ENCODE measurements around the gene BORCS8.
"Not testable (repeated sequence)": the region's sequence is repeated elsewhere in the genome, so short reads cannot be mapped to it uniquely, and the experiment has no call there.

Gene BORCS8

DNA sequence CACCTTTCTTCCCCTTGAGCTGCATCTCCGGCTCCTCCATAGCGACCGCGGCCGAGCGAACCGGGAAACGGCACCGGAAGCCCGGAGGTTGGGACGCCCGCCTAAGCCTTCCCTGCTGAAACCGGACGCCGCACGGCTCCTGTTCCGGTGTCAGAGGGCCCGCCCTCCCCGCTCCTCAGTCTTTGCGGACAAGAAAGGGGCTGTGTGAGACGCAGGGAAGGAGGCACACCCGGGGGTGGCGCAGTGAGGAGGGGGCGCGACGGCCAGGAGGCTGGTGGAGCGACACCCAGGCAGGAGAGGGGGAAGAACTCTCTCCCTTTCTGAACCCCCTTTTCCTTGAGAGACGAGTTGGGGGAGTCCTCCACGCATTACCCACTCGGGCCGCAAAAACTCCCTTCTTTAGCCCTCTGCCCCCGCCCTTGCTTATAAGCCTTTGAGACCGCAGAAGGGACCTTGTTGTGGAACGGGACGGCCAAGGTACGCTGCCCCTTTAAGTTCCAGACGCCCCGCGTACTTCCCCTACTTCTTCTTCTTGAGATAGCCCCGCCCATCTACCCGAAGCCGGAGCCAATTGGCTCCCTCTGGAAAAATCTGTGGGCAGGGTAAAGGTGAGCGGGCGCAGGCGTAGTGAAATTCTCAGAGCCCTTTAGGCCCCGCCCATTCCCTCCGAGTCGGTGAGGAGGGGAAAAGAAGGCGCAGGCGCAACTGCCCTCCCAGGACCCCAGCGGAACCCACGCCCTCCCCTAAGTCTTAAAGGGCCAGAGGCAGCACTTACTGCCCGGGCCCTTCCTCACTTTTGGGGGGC lies at the start of gene BORCS8, which contains the start of gene RFXANK:
BORCS8 (minus strand) TSS at position 75 of the 805 bp plus-strand sequence; CDS start at position 40, 35 bp downstream.
RFXANK (plus strand) TSS at position 181 of the 805 bp plus-strand sequence. CDS start 1,689 bp downstream, outside the sequence.
- DNase-seq: peak; percentile 93

DNA sequence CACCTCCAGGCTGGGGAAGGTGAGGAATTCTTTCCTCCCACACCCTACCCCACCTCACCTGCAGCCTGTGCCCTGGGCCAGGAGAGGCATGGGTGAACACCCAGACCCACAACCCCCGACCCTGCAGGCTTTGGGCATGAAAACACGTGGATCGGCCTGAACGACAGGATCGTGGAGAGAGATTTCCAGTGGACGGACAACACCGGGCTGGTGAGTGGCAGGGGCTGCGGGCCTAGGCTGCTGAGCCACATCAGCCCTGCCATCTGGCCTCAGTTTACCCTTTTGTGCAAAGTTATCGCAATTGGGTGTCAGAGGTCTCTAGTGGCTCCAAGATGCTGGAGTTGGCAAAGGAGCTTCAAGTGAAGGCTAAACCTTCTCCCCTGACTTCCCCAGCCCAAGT lies 48.5 kb upstream of the BORCS8 start:
- no peak for DNase-seq

DNA sequence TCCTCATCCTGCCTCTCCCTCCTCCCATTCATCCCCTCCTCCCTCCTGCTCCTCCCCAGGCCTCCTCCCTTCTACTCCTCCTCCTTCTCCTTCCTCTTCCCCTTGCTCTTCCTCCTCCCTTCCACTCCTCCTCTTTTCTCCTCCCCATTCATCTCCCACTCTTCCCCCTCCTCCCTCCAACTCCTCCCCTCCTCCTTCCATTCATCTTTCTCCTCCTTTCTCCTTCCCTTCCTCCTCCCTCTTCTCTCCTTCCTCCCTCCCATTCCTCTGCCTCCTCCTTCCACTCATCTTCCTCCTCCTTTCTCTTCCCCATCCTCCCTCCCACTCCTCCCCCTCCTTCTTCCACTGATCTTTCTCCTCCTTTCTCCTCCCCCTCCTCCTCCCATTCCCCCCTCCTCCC lies 47.7 kb upstream of the BORCS8 start:
- DNase-seq: no peak

DNA sequence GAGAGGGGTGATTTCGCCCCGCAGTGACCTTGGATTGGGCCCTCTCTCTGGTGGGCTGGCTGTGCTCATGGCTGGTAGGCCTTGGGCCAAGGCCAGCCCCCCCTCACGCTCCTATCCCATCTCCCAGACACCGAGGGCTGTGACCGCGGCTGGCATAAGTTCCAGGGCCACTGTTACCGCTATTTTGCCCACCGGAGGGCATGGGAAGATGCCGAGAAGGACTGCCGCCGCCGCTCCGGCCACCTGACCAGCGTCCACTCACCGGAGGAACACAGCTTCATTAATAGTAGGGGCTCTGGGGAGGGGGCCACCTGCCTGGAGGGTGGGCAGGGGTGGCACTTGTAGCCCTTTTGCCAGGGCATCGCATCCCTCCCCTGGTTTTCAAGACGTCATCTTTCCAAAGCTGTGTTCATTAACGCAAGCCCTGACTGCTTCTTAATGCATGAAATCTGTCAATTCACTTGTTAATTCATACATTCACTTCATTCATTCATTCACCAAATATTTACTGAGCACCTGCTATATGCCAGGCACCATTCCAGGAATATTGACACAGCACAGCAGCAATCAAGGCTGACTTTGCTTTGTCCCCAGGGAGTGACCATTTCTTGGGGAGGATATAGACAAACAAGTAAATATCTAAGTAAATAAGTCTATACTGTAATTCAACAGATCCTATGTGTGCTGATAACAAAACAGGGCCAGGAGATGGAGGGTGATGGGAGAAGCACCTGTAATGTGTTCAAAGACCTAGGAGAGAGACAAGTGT lies 46.4 kb upstream of the BORCS8 start:
- DNase-seq: no peak

DNA sequence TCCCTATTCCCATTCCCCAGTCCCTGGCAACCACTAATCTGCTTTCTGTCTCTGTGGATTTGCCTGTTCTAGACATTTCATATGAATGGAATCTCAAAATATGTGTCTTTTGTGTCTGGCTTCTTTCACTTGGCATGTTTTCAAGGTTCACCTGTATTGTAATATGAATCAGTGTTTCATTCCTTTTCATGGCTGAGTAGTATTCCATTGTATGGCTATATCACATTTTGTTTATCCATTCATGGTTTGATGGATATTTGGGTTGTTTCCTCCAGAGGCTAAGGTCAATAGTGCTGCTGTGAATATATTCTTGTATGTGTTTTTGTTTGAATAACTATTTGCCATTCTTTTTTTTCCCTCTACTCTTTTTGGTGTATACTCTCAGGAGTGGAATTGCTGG lies 44.2 kb upstream of the BORCS8 start:
- DNase-seq: no peak

DNA sequence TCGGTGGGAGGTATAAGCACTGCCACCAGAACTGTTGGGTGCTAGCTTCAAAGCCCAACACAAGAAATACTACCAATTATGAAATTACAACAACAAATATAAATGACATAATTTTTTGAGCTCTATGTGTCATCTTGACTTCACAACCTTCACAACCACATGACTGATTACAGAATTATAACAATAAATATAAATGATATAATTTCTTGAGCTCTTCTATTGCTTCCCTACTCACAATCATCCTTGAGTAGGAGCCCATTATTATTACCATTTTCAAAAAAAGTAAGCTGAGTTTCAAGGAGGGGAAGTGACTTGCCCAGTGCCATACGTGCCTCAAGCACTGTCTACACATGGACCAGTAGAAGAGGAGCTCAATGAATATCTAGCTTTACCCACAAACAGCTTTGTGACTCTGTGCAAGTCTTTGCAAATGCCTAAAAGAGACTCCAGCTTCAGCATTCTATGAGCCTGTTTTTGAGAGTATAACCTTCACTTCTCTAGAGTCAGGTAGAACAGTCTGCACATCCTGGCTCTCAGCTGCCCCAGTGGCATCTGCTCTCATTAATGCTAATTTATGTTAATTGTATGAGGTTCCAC lies 42.4 kb upstream of the BORCS8 start:
- DNase-seq: no peak

DNA sequence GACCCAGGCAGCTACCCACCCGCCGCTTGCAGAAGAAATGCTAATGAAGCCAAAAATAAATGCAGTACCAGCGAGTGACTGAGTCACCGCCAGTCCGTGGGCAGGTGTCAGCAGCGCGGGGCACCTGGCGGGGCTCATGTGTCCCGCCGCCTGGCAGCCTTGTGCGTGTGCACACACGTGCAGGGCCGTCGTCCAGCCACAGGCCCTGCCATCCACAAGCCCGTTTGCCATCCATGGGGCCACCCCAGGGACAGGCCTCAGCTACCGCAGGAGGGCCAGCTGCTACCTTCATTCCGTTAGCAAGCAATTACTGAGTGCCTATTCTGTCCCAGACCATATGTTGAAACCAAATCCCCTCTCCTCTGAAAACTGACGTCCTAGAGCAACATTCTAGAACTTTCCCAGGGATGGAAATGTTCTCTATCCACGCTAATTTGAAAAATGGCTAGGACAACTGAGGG lies 40.3 kb upstream of the BORCS8 start:
- DNase-seq: no peak

DNA sequence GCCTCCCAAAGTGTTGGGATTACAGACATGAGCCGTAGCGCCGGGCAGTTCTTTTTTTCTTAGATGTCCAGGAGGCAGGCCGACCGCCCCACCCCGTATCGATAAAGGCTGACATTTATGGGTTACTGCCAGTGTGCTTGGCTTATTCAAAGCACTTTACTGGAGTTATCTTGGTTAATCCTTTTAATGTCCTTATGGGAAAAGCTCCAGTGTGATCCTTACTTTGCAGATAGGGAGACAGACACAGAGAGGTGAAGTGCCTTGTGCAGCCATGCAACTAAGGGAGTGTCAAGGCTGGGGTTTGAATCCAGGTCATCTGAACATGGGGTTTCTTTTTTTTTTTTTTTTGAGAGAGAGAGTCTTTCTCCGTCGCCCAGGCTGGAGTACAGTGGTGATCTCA lies 39.0 kb upstream of the BORCS8 start:
- DNase-seq: no peak

DNA sequence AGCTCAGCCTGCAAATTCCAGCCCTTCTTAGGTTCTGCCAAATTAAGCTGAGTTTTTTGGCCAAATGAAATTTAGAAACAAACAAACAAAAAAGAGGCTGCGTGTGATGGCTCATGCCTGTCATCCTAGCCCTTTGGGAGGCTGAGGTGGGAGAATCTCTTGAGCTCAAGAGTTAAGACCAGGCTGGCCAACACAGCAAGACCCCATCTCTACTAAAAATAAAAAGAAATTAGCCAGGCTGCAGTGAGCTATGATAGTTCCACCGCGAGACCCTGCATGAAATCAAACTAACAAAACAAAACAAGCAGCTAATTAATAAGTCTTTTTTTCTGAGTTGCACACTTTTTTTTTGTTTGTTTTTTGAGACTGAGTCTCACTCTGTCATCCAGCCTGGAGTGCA lies 37.7 kb upstream of the BORCS8 start:
- DNase-seq: no peak

DNA sequence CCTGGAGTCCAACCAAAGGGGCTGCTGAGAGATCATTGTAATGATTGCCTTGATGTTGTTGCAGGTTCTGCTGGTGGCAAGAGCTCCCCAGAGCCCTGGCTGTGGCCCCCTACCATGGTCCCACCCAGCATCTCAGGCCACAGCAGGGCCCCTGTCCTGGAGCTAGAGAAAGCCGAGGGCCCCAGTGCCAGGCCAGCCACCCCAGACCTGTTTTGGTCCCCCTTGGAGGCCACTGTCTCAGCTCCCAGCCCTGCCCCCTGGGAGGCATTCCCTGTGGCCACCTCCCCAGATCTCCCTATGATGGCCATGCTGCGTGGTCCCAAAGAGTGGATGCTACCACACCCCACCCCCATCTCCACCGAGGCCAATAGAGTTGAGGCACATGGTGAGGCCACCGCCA lies 35.3 kb upstream of the BORCS8 start:
- DNase-seq: no peak

DNA sequence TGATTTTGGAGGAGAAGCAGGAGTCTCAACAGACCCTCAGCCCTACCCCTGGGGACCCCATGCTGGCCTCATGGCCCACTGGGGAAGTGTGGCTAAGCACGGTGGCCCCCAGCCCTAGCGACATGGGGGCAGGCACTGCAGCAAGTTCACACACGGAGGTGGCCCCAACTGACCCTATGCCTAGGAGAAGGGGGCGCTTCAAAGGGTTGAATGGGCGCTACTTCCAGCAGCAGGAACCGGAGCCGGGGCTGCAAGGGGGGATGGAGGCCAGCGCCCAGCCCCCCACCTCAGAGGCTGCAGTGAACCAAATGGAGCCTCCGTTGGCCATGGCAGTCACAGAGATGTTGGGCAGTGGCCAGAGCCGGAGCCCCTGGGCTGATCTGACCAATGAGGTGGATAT lies 34.7 kb upstream of the BORCS8 start:
- no peak for DNase-seq

DNA sequence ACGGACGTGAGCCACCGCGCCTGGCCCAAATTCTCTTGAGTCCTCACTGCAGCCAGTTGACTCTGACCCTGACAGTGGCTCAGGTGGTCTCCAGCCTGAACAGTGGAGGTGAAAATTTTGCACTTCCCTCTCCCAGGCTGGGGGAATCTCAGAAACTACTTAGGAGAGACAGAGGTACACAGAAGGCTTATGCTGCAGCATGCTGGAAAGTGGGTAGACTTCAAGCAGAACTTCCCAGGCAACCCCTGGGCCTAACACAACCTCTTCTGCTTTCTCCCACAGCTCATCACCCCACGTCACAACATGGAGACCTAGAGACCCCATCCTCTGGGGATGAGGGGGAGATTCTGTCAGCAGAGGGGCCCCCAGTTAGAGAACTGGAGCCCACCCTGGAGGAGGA lies 34.3 kb upstream of the BORCS8 start:
- DNase-seq: no peak

DNA sequence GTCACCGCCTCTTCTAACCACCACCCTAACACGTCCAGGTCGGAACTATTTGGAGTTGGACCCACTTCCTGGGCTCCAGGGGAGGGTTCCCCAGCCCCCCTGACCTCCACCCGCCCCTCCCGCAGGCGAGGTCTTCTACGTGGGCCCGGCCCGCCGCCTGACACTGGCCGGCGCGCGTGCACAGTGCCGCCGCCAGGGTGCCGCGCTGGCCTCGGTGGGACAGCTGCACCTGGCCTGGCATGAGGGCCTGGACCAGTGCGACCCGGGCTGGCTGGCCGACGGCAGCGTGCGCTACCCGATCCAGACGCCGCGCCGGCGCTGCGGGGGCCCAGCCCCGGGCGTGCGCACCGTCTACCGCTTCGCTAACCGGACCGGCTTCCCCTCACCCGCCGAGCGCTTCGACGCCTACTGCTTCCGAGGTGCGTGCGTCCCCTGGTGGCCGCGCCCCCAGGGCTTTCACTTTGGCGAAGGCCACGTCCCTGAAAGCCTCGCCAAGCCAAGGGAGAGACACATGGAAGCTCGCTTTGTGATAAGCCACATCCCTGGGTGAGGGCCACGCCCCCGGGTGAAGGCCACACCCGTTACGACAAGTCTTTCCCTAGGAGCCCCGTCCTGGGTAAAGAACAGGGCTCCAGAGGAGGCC lies 33.0 kb upstream of the BORCS8 start:
- DNase-seq: peak; percentile 14

DNA sequence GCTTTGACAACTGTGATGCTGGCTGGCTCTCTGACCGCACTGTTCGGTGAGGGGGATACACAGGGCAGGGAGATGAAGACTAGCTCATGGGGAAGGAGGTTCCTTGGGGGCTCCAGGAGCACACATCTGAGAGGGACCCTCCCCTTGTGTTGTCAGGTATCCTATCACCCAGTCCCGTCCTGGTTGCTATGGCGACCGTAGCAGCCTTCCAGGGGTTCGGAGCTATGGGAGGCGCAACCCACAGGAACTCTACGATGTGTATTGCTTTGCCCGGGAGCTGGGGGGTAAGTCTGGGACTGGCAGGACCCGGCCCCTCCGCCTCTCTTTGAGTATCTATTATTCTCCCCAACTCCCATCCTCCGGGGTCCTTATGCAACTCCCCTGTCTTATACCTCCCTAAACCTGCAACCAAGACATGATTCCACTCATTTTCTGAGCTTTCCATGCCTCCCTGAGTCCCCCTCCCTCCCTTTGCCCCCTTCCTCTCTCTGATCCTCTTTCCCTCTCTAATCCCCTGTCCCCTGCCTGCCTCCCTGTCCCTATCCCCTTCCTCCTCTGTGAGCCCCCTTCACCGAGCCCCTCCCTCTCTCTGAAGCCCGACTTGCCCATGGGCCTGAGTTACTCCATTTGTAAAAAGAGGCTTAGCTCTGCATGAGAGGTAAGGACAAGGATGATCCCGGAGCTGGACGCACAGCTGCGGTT lies 32.3 kb upstream of the BORCS8 start:
- no peak for DNase-seq

DNA sequence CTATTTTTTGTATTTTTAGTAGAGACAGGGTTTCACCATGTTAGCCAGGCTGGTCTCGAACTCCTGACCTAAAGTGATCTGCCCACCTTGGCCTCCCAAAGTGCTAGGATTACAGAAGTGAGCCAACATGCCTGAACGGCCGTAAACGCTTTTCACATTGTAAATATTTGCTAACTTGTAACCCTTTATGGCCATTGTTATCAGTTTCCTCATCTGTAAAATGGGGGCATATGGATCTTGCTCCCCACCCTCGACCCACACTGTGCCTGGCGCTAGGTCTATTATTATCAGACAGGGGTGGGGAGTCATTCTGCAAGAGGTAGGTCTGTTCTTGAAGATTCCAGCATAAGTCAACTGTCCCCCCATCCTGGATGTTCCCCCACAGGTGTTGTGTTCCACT lies 31.7 kb upstream of the BORCS8 start:
- DNase-seq: no peak

DNA sequence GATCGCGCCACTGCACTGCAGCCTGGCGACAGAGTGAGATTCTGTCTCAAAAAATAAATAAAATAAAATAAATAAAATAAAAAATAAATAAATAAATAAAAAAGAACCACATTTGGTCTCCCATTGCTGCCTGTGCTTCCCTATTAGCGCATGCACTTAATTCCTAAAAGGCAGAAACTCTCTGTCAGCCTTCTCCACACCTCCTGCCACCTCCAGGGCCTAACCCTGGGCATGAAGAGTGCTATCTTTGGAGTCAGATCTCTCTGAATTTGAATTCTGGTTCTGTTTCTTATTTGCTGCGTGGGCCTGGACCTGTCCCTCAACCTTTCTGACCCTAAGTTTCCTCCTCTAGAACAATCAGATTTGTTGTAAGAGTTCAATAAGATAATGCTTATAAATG lies 31.1 kb upstream of the BORCS8 start:
- DNase-seq: no peak

DNA sequence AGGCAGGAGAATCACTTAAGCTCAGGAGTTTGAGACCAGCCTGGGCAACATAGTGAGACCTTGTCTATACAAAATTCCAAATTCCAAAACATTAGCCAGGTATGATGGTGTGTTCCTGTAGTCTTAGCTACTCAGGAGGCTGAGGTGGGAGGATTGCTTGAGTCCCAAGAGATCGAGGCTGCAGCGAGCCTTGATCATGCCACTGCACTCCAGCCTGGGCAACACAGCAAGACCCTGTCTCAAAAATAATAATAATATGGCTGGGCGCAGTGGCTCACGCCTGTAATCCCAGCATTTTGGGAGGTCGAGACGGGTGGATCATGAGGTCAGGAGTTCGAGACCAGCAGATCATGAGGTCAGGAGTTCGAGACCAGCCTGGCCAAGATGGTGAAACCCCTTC lies 29.0 kb upstream of the BORCS8 start:
- not testable (repeated sequence) for DNase-seq

DNA sequence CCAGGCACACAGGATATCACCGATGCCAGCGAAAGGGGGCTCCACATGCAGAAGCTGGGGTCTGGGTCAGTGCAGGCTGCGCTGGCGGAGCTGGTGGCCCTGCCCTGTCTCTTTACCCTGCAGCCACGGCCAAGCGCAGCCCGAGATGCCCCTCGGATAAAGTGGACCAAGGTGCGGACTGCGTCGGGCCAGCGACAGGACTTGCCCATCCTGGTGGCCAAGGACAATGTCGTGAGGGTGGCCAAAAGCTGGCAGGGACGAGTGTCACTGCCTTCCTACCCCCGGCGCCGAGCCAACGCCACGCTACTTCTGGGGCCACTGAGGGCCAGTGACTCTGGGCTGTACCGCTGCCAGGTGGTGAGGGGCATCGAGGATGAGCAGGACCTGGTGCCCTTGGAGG lies 27.0 kb upstream of the BORCS8 start:
- no peak for DNase-seq

DNA sequence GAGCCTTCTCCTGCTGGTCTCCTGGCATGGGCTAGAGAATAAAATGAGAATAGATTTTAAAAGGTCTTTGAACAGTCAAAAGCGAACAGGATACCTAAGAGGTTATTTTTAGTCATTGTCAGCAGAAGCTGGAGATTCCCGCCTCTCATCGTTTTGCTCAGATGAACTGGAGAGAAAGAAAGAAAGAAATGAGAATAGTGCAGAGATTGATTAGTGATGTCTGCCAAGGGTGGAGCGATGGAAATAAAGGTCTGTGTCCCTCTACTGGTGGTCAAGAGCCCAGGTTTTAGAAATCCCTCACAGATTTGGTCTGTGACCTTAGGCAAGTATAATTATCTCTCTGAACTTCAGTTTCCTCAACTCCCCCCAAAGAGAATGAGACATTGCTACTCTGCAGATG lies 25.1 kb upstream of the BORCS8 start:
- no peak for DNase-seq

DNA sequence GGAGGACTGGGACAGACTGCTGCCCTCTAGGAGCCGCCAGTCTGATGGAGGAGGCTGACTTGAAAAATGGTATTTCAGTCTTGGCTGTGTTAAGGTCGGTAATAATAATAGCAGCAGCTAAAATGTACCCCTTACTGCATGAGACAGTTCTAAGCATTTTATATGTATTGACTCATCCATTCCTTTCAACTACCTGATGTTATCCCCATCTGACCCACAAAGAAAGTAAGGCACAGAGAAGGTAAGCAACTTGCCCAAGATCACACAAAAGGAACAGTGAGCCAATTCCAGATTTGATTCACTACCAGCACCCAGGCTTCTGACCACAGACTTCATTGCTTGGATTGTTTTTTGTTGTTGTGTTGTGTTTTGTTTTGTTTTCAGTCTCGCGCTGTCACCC lies 23.8 kb upstream of the BORCS8 start:
- no peak for DNase-seq

DNA sequence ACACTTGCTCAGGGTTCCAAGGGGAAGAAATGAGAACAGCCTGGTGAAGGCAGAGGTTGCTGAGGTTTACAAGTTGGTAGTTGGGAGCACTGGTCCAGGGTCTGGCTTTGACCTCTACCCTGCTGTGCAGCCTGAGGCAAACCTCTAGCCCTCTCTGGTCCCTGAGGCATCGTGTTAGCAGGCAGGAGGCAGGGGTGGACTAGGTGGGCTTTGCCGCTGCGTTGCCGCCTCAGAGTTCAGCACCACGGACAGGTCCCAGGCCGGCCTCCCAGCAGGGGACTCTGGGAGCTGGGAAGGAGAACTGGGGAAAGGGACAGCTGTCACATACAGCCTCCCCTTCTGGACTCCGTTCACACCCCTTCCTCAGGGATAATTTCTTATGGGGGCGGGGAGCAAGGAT lies 22.9 kb upstream of the BORCS8 start:
- DNase-seq: no peak

DNA sequence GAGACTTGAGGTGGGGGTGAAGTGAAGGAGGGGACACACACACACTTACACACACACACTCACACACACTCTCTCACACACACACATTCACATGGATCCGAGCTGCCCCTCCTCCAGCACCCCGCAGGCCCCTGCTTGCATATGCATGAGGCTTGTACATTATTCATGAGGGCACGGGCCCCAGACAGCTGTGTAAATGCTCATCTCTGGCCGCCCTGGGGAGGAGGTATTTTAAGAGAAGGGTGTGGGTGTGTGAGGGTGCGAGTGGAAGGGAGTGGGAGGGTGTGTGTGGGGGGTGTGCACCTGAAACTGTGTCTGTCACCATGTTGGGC lies 22.2 kb upstream of the BORCS8 start:
- DNase-seq: no peak
